ENCODE data around the gene TNC.

GRCh38 chr9:115155037-115155436, 37.1 kb upstream of the TNC start:
- TF ChIP-seq POLR2A (IDR thresholded peaks at IDR 0.05; ENCODE audit: low read length) (no peak), GATA1 (IDR thresholded peaks at IDR 0.05; ENCODE audit: low read depth, low read length) (no peak)

Measured in erythroblast (primary cell).